Endothelial cell (in vitro differentiated cells): ENCODE results near the gene RFT1. TPM values are rescaled to one million over a fixed set of nuclear protein-coding genes. Genes with fewer than 3 reads are reported as not detected.
"Not testable (repeated sequence)": the region's sequence is repeated elsewhere in the genome, so short reads cannot be mapped to it uniquely, and the experiment has no call there.

ENCODE experiments used
- DNase-seq: peaks from one replicate; pipeline ENCODE4 v3.0.0; 2021; ENCODE audit warnings: low spot score
- H3K27ac Mint-ChIP-seq: one replicate; pipeline ENCODE4 v1.8.0; 2021; ENCODE audit warnings: mixed read lengths, inconsistent platforms; ENCODE audit not compliant: unreplicated experiment
- H3K27me3 Mint-ChIP-seq: one replicate; pipeline ENCODE4 v1.8.0; 2021; ENCODE audit warnings: mild to moderate bottlenecking, moderate library complexity, mixed read lengths, inconsistent platforms; ENCODE audit not compliant: unreplicated experiment
- H3K36me3 Mint-ChIP-seq: one replicate; pipeline ENCODE4 v1.8.0; 2021; ENCODE audit warnings: mild to moderate bottlenecking, low read depth, mixed read lengths, inconsistent platforms; ENCODE audit not compliant: unreplicated experiment
- H3K4me1 Mint-ChIP-seq: one replicate; pipeline ENCODE4 v1.8.0; 2021; ENCODE audit warnings: mild to moderate bottlenecking, mixed read lengths, inconsistent platforms; ENCODE audit not compliant: unreplicated experiment
- H3K4me3 Mint-ChIP-seq: one replicate; pipeline ENCODE4 v1.8.0; 2021; ENCODE audit warnings: mild to moderate bottlenecking, mixed read lengths, inconsistent platforms; ENCODE audit not compliant: unreplicated experiment
- H3K9me3 Mint-ChIP-seq: one replicate; pipeline ENCODE4 v1.8.0; 2021; ENCODE audit warnings: mixed read lengths, inconsistent platforms; ENCODE audit not compliant: unreplicated experiment
- CTCF ChIP-seq: fragments of 200-600 bp; sonication (generic); IDR thresholded peaks from one replicate; pipeline ENCODE4 v1.5.0; 2021; ENCODE audit warnings: antibody characterized with exemption; ENCODE audit not compliant: unreplicated experiment
- total RNA-seq: library from RNA; stranded (reverse); fragmentation: NEBNext Ultra II Directional; extraction: Animal tissue kit (Norgen Biotek cat#: 25700); gene quantifications from one replicate; pipeline ENCODE4 v1.2.1, GENCODE V29; 2021; ENCODE audit not compliant: unreplicated experiment

RFT1 gene
- total RNA-seq, 1 donor from 2014 or later, result 21.1 TPM

GRCh38 chr3:53153264-53153823, 23.1 kb upstream of the RFT1 start:
- H3K27ac Mint-ChIP-seq, result no peak overlapping the region
- peaks cover 4% of the 10 kb centered on the region for H3K27me3 Mint-ChIP-seq

GRCh38 chr3:53151870-53152660, 21.8 kb upstream of the RFT1 start:
- Mint-ChIP-seq H3K27me3 (peaks cover 2% of the 10 kb centered on the region), H3K4me3 (no peak overlapping the region), H3K4me1 (no peaks in the 10 kb centered on the region), H3K36me3 (peaks cover 3% of the 10 kb centered on the region), H3K9me3 (no peaks in the 10 kb centered on the region), H3K27ac (no peak overlapping the region)
- DNase-seq, result no peak
- no peak for TF ChIP-seq CTCF

More at GRCh38 chr3:53153264-53153823, 23.1 kb upstream of the RFT1 start:
- Mint-ChIP-seq H3K4me1 (peaks cover 3% of the 10 kb centered on the region), H3K4me3 (no peak overlapping the region), H3K9me3 (no peaks in the 10 kb centered on the region), H3K36me3 (peaks cover 3% of the 10 kb centered on the region)
- no peak for DNase-seq
- no peak for TF ChIP-seq CTCF

- TF ChIP-seq CTCF, result no peak
These were observed 21.2 kb upstream of the RFT1 start for GRCh38 chr3:53151465-53151864.

GRCh38 chr3:53151086-53151438, 20.8 kb upstream of the RFT1 start:
- not testable (repeated sequence) for H3K27me3 Mint-ChIP-seq, H3K27ac Mint-ChIP-seq, H3K9me3 Mint-ChIP-seq, H3K4me3 Mint-ChIP-seq, DNase-seq, H3K36me3 Mint-ChIP-seq, H3K4me1 Mint-ChIP-seq

More at GRCh38 chr3:53151465-53151864, 21.2 kb upstream of the RFT1 start:
- Mint-ChIP-seq H3K4me3 (no peak overlapping the region), H3K27me3 (peaks cover 2% of the 10 kb centered on the region), H3K9me3 (no peaks in the 10 kb centered on the region), H3K36me3 (peaks cover 3% of the 10 kb centered on the region), H3K27ac (no peak overlapping the region), H3K4me1 (no peaks in the 10 kb centered on the region)
- DNase-seq, result no peak

GRCh38 chr3:53150247-53151085, 20.2 kb upstream of the RFT1 start:
- Mint-ChIP-seq H3K4me3 (no peak overlapping the region), H3K4me1 (no peaks in the 10 kb centered on the region), H3K36me3 (peaks cover 3% of the 10 kb centered on the region), H3K27me3 (peaks cover 2% of the 10 kb centered on the region), H3K27ac (no peak overlapping the region), H3K9me3 (no peaks in the 10 kb centered on the region)
- no peak for TF ChIP-seq CTCF
- DNase-seq, result no peak
